Gastroesophageal sphincter (tissue), 3 donors: ENCODE data around the gene MCAM.

Experiments used
- CTCF ChIP-seq, 4 experiments: fragments of 200-600 bp in 2 of 4; fragments of 450-650 bp in 2 of 4; sonication (generic) in 1 of 4; IDR thresholded peaks; one replicate each; pipeline ENCODE4 v1.5.1; 2017 to 2019; ENCODE audit warnings: antibody characterized with exemption in 4 of 4, mild to moderate bottlenecking in 2 of 4, moderate library complexity in 2 of 4
- EP300 ChIP-seq: sonication (generic); formaldehyde crosslinking; IDR thresholded peaks from one replicate; pipeline ENCODE4 v1.6.1; 2017; ENCODE audit warnings: antibody characterized with exemption, mild to moderate bottlenecking
- POLR2A ChIP-seq, 2 donors: fragments of 450-650 bp; IDR thresholded peaks; one replicate each; pipeline ENCODE4 v1.6.1; 2017; ENCODE audit warnings: antibody characterized with exemption in 2 of 2, mild to moderate bottlenecking in 2 of 2, moderate library complexity in 1 of 2
- POLR2AphosphoS5 ChIP-seq: sonication (generic); formaldehyde crosslinking; IDR thresholded peaks from one replicate; pipeline ENCODE4 v1.6.1; 2017; ENCODE audit warnings: antibody characterized with exemption

GRCh38 chr11:119355091-119355843 lies 38.3 kb upstream of the MCAM start:
- TF ChIP-seq CTCF (IDR thresholded peaks at IDR 0.05) (no peak), POLR2A (IDR thresholded peaks at IDR 0.05) (no peak), EP300 (no peak), POLR2AphosphoS5 (no peak)
